ENCODE data around the gene GPR35.

- TF ChIP-seq POLR2A (IDR thresholded peaks at IDR 0.05) (no peak), CTCF (IDR thresholded peaks at IDR 0.05) (no peak)
These were observed 37.4 kb downstream of the GPR35 start for GRCh38 chr2:240662681-240663080.
